SK-N-SH (cell line): ENCODE measurements around the gene ASPSCR1. TPM values are rescaled to one million over a fixed set of nuclear protein-coding genes. Genes with fewer than 3 reads are reported as not detected.

Experiments used
- CTCF ChIA-PET: fragments of 300-600, 350-600 bp; formaldehyde crosslinking; extraction: SDS; loops from one replicate; lab custom pipeline; 2021; lab: Yijun Ruan, JAX
- POLR2A ChIA-PET: fragments of 350-600 bp; sonication (Branson Sonifier 250); formaldehyde crosslinking; extraction: SDS; loops from one replicate; lab custom pipeline; 2020; ENCODE audit warnings: antibody characterized with exemption, inconsistent platforms; lab: Yijun Ruan, JAX
- DNase-seq: peaks from one replicate; pipeline ENCODE4 v3.0.0; 2012
- H2AFZ ChIP-seq: fragments of 200-600 bp; sonication (generic); 2 replicates; pipeline ENCODE4 v1.8.1; 2016; ENCODE audit warnings: antibody characterized with exemption, mild to moderate bottlenecking, low read depth
- H3F3A ChIP-seq: fragments of 200-600 bp; sonication (generic); replicated peaks from 2 replicates; pipeline ENCODE3; 2016; ENCODE audit warnings: antibody characterized with exemption, mild to moderate bottlenecking; ENCODE audit not compliant: insufficient read depth
- H3K27ac ChIP-seq, 2 experiments: fragments of 200-500 bp in 1 of 2; fragments of 200-600 bp in 1 of 2; sonication (Bioruptor generic) in 1 of 2; sonication (generic), shearing (Covaris generic) in 1 of 2; 2 replicates each; pipeline versions ENCODE4 v1.5.1 to v1.6.1; 2014 to 2016; ENCODE audit warnings: low read depth in 2 of 2, inconsistent platforms in 1 of 2, low read length in 1 of 2, mild to moderate bottlenecking in 1 of 2, mixed read lengths in 1 of 2
- H3K27me3 ChIP-seq: fragments of 200-600 bp; sonication (generic), shearing (Covaris generic); 2 replicates; pipeline ENCODE4 v1.6.1; 2016; ENCODE audit warnings: mixed run types; ENCODE audit not compliant: insufficient read depth
- H3K36me3 ChIP-seq, 2 experiments: fragments of 200-500 bp in 1 of 2; fragments of 200-600 bp in 1 of 2; sonication (Bioruptor generic) in 1 of 2; sonication (generic) in 1 of 2; replicated peaks in 1 of 2; 2 replicates each; pipeline versions ENCODE3 to v1.5.1; 2014 to 2016; ENCODE audit warnings: low read length in 1 of 2, mild to moderate bottlenecking in 1 of 2; ENCODE audit not compliant: insufficient read depth in 2 of 2, control insufficient read depth in 1 of 2
- H3K4me1 ChIP-seq, 2 experiments: fragments of 200-500 bp in 1 of 2; fragments of 200-600 bp in 1 of 2; sonication (Bioruptor generic) in 1 of 2; sonication (generic), shearing (Covaris generic) in 1 of 2; 2 replicates each; pipeline versions ENCODE4 v1.5.1 to v1.6.1; 2014 to 2016; ENCODE audit warnings: low read depth in 1 of 2, low read length in 1 of 2, mixed run types in 1 of 2; ENCODE audit not compliant: insufficient read depth in 2 of 2, control insufficient read depth in 1 of 2
- H3K4me2 ChIP-seq: fragments of 200-600 bp; sonication (generic), shearing (Covaris generic); 2 replicates; pipeline ENCODE4 v1.6.1; 2017; ENCODE audit warnings: mixed run types
- H3K4me3 ChIP-seq, 2 experiments: fragments of 200-500 bp in 1 of 2; fragments of 200-600 bp in 1 of 2; sonication (Bioruptor generic) in 1 of 2; sonication (generic), shearing (Covaris generic) in 1 of 2; 2 replicates each; pipeline versions ENCODE4 v1.5.1 to v1.8.1; 2014 to 2016; ENCODE audit warnings: low read depth in 2 of 2, inconsistent platforms in 1 of 2, low read length in 1 of 2, mild to moderate bottlenecking in 1 of 2, mixed read lengths in 1 of 2, moderate library complexity in 1 of 2
- H3K79me2 ChIP-seq: fragments of 200-600 bp; sonication (generic); 2 replicates; pipeline ENCODE4 v1.8.1; 2017; ENCODE audit warnings: mild to moderate bottlenecking; ENCODE audit not compliant: insufficient read depth
- H3K9ac ChIP-seq: fragments of 200-600 bp; sonication (generic); 2 replicates; pipeline ENCODE4 v1.6.1; 2017; ENCODE audit warnings: mixed run types
- H3K9me2 ChIP-seq: fragments of 200-600 bp; sonication (generic); 2 replicates; pipeline ENCODE4 v1.6.1; 2017; ENCODE audit warnings: mixed run types
- H3K9me3 ChIP-seq: fragments of 200-600 bp; sonication (generic); 2 replicates; pipeline ENCODE4 v1.6.1; 2017; ENCODE audit warnings: mixed run types, mild to moderate bottlenecking, moderate library complexity
- H4K20me1 ChIP-seq: fragments of 200-600 bp; sonication (generic); 2 replicates; pipeline ENCODE4 v1.6.1; 2017; ENCODE audit warnings: mild to moderate bottlenecking, mixed run types; ENCODE audit not compliant: insufficient read depth
- CTCF ChIP-seq: fragments of 200-600 bp; sonication (generic); IDR thresholded peaks from 2 replicates; pipeline ENCODE4 v1.6.1; 2017; ENCODE audit warnings: antibody characterized with exemption, mild to moderate bottlenecking, moderate library complexity
- EZH2phosphoT487 ChIP-seq: fragments of 200-600 bp; sonication (generic); IDR thresholded peaks from 2 replicates; pipeline ENCODE4 v1.6.1; 2017; ENCODE audit warnings: low read depth, mixed run types, mild to moderate bottlenecking, antibody characterized with exemption, moderate library complexity, borderline replicate concordance
- IRF3 ChIP-seq: fragments of 150-350 bp; IDR thresholded peaks from 2 replicates; pipeline ENCODE4 v1.6.1; 2016; ENCODE audit warnings: mild to moderate bottlenecking, low read depth, low read length
- MXI1 ChIP-seq: IDR thresholded peaks from 2 replicates; pipeline ENCODE4 v1.6.1; 2012; ENCODE audit warnings: mild to moderate bottlenecking, low read depth, low read length, improper control_type of control experiment
- RAD21 ChIP-seq: IDR thresholded peaks from 2 replicates; pipeline ENCODE4 v1.6.1; 2012; ENCODE audit warnings: mild to moderate bottlenecking, low read length
- RCOR1 ChIP-seq: fragments of 150-350 bp; IDR thresholded peaks from 2 replicates; pipeline ENCODE4 v1.6.1; 2017; ENCODE audit warnings: antibody characterized with exemption, low read length
- REST ChIP-seq: IDR thresholded peaks from 2 replicates; pipeline ENCODE4 v1.6.1; 2012; ENCODE audit warnings: mild to moderate bottlenecking, low read depth, low read length, moderate library complexity
- RFX5 ChIP-seq: IDR thresholded peaks from 2 replicates; pipeline ENCODE4 v1.6.1; 2012; ENCODE audit warnings: mild to moderate bottlenecking, improper control_type of control experiment, low read length
- SIN3A ChIP-seq: IDR thresholded peaks from 2 replicates; pipeline ENCODE4 v1.6.1; 2012; ENCODE audit warnings: low read depth, mild to moderate bottlenecking, low read length, moderate library complexity, borderline replicate concordance
- SMC3 ChIP-seq: IDR thresholded peaks from 2 replicates; pipeline ENCODE4 v1.6.1; 2012; ENCODE audit warnings: low read depth, low read length, improper control_type of control experiment
- USF2 ChIP-seq: fragments of 150-350 bp; IDR thresholded peaks from 2 replicates; pipeline ENCODE4 v1.6.1; 2017; ENCODE audit warnings: antibody characterized with exemption, low read length, low read depth, borderline replicate concordance
- WGBS: methylation state at CpG from one replicate; pipeline ENCODE4 v1.1.6; 2017; ENCODE audit warnings: low lambda C conversion rate; 5-methylcytosine and 5-hydroxymethylcytosine counted together
- polyA plus RNA-seq, 3 experiments: library from polyadenylated mRNA; depleted of rRNA; stranded (reverse); fragments of >200 nt; gene quantifications; 2 replicates each; pipeline ENCODE4 v1.2.3, GENCODE V29; 2012
- TF ChIP-seq, protein P1 (sequence below): IDR thresholded peaks from 2 replicates; pipeline ENCODE4 v1.4.0; 2012; ENCODE audit warnings: low read depth, borderline replicate concordance

ASPSCR1 gene
- polyA plus RNA-seq, 1 of the 3 experiments (the other 2 are of a cell fraction), result 36.2 TPM

DNA sequence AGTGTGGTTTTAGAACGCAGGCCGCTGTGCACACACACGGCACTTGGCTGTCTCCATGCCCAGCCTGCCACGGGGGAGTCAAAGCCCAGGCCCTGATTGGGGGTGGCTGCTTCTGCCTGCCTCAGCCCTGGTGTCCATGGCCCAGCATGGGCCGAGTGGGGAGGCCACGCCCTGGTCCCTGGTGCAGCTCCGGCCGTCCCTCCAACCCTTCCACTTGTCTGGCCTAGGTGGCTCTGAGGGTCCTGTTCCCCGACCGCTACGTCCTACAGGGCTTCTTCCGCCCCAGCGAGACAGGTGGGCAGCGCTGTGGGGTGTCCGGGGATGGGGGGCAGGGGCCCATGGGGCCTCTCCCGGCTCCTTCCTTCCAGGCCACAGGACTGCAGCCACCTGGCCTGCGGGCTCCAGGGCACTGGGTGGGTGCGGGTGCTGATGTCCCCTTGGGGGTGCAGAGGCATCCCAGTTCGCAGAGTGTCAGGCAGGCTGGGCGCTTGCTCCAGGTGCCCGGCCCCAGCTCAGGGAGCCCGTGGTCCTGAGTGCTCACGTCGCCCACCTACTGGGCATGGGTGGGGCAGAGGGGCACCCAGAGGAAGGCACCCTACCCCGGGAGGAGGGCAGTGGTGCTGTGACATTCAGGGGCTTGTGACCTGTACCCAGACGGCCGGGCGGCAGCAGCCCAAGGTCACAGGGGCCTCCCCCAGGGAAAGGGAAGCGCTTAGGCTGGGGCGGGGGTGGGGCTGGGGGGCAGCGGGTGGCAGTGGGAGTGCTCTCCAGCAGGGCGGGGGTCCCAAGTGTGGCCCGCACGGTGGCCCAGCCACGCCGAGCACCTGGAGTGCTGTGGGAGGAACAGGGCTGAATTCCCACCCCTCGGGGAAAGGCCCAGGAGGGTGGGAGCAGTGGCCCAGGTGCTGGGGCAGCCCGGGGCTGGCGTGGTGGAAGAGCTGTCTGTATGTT is 33.4 kb downstream of the ASPSCR1 start:
- Histone ChIP-seq H3K36me3 (no peaks in the 10 kb centered on the region), H3K27ac (no peak overlapping the region), H3K79me2 (peaks cover 3% of the 10 kb centered on the region; the same call in 1 of the 2 replicates), H3K4me3 (no peak overlapping the region), H2AFZ (no peak overlapping the region), H3K4me2 (no peak overlapping the region), H3K9me3 (no peaks in the 10 kb centered on the region), H3F3A (no peaks in the 10 kb centered on the region), H3K9me2 (no peaks in the 10 kb centered on the region), H3K4me1 (peaks cover 14 to 34% of the 10 kb centered on the region in 2 experiments; a peak in 3 of 4 replicates), H4K20me1 (no peaks in the 10 kb centered on the region), H3K9ac (no peak overlapping the region), H3K27me3 (no peaks in the 10 kb centered on the region)
- CTCF ChIA-PET, result interaction anchor here (1.1 to 35.7 kb wide), 3 partner anchors 11 to 45 kb away, joined by 4 to 1216 read pairs (median 68); partner anchors contain the start of genes CENPX, LRRC45 and NOTUM
- POLR2A ChIA-PET, result interaction anchor here (0.5 kb wide), 1 partner anchor 34 kb away, joined by 3 read pairs; no protein-coding TSS in a partner anchor
- WGBS, result 96% methylated on average over 19 of the region's 39 CpGs
- DNase-seq, result no peak
- TF ChIP-seq USF2, result no peak
- TF ChIP-seq EZH2phosphoT487, result no peak
- TF ChIP-seq RCOR1, result no peak
- TF ChIP-seq SMC3, result no peak
- no peak for TF ChIP-seq REST
- TF ChIP-seq, protein P1, sequence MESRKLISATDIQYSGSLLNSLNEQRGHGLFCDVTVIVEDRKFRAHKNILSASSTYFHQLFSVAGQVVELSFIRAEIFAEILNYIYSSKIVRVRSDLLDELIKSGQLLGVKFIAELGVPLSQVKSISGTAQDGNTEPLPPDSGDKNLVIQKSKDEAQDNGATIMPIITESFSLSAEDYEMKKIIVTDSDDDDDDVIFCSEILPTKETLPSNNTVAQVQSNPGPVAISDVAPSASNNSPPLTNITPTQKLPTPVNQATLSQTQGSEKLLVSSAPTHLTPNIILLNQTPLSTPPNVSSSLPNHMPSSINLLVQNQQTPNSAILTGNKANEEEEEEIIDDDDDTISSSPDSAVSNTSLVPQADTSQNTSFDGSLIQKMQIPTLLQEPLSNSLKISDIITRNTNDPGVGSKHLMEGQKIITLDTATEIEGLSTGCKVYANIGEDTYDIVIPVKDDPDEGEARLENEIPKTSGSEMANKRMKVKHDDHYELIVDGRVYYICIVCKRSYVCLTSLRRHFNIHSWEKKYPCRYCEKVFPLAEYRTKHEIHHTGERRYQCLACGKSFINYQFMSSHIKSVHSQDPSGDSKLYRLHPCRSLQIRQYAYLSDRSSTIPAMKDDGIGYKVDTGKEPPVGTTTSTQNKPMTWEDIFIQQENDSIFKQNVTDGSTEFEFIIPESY, result no peak
- TF ChIP-seq CTCF, result no peak
- TF ChIP-seq RAD21, result no peak
- TF ChIP-seq IRF3, result no peak
- TF ChIP-seq SIN3A, result no peak
- no peak for TF ChIP-seq RFX5
- TF ChIP-seq MXI1, result no peak
